ENCODE measurements around the gene GSTM4.

Gene GSTM4

DNA sequence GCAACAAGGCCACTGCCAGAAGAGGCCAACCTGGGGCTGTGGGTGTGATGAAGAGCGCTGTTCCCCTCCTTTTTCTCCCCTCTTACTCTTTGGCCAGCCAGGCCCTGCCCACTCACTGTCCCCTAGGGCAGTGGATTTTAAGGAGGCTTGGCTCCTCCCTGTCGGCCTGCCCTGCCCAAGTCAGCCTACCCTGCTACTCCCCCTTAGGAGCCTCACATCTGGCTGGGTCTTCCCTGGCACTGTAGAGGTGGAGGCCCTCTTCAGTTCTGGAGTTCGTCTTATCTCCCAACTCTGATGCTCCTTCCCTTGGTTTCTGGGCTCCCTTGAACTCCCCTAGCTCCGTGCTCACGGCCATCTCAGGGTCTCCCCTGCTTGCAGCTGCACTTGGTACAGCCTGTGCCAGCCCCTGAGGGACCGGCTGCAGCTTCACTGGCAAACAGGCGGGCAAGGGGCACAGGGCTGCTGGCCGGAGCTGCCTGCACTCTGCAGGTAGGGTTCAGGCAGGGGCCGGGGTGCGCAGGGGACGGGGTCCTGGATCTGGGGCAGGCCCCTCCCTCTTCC, 32.2 kb upstream of the GSTM4 start:
- peak overlapping the region in 15 of 21 experiments; percentile 14 to 96 (median 49) for H3K27ac ChIP-seq

DNA sequence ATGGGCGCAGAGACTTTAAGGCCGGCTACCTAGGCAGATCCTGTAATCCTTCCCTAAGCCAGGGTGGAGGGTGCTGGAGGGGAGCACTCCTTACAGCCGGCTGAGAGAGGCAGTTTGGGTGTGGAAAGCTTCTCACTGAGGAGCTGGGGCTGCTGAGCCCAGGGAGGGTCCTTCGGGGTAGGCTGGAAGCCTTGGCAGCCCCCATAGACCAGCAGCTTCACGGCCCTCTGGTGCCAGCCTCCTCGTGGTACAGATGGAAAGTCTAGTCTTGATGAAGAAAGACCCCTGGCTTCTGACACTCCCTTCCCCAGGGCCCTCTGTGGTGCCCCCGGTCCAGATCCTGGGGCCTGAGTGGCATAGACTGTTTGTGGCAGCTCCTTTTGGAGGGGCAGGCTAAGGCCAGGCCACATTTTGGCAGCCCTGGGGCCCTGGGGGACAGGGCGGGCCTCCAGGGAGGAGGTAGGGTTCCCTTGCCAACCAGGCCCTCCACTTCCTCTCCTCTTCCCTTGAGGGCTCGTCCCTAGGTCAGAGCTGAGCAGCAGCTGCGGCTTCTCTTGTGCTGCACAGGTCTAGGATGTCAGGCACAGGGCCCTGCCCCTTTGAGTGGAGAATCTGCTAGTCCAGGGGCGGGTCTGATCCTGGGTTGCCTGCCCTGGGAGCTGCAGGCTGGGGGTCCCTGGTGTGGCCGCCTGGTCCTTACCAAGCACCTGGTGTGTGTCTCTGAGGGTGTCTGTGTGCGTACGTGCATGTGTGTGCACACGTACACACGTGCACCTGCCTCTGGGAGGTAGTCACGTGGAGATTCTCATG, 31.5 kb upstream of the GSTM4 start:
- H3K4me3 ChIP-seq: no peak overlapping the region
- H3K27ac ChIP-seq: peak overlapping the region in 15 of 21 experiments; percentile 14 to 93 (median 33)

More for the DNA sequence above, 32.2 kb upstream of the GSTM4 start:
- no peak overlapping the region for H3K4me3 ChIP-seq

DNA sequence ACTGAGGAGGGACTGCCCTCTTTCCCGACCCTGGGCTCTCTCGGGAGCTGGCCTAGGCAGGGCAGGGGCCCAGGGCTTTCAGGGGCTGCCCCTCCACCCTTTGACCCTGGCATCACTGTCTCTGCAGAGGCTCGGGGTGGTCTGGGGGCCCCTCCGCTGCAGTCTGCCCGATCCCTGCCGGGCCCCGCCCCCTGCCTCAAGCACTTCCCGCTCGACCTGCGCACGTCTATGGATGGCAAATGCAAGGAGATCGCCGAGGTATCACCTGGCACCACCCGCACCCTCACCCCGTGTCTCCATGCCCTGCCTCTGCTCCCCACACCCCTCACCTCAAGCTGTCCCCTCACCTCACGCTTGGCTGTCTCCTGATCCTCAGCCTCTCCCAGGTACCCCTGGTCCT, 30.7 kb upstream of the GSTM4 start:
- Histone ChIP-seq H3K4me3 (no peak overlapping the region), H3K27ac (no peak overlapping the region)

DNA sequence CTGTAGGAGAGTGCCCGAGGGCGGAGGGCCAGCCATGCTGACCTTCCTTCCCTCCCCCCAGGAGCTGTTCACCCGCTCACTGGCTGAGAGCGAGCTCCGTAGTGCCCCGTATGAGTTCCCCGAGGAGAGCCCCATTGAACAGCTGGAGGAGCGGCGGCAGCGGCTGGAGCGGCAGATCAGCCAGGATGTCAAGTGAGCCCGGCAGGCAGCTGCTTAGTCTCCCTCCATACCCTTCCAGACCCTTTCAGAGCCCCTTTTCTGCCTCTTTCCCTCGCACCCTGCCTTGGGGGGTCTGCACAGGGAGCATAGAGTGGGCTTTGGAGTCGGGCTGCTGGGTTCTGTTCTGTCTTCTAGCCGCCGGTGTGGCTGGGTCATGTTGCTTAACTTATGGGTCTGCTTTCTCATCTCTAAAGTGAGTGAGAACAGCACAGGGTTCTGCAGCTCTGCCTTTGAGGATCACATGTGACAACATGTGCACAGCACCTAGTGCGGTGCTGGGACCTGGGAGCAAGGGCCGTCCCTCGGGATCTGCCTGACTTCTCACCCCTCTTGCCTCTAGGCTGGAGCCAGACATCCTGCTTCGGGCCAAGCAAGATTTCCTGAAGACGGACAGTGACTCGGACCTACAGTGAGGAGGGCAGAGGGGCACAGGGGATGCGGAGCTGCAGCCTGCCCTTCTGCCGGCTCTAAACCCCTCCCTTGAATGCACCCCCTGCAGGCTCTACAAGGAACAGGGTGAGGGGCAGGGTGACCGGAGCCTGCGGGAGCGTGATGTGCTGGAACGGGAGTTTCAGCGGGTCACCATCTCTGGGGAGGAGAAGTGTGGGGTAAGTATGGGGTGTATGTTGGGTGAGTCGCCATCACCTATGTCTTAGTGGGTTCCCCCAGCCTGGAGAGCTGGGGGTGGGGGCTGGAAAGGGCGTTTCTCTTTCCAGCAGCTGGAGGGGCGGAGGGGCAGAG, 30.0 kb upstream of the GSTM4 start:
- peak overlapping the region in 1 of 21 experiments; percentile 7 for H3K27ac ChIP-seq
- H3K4me3 ChIP-seq: no peak overlapping the region

DNA sequence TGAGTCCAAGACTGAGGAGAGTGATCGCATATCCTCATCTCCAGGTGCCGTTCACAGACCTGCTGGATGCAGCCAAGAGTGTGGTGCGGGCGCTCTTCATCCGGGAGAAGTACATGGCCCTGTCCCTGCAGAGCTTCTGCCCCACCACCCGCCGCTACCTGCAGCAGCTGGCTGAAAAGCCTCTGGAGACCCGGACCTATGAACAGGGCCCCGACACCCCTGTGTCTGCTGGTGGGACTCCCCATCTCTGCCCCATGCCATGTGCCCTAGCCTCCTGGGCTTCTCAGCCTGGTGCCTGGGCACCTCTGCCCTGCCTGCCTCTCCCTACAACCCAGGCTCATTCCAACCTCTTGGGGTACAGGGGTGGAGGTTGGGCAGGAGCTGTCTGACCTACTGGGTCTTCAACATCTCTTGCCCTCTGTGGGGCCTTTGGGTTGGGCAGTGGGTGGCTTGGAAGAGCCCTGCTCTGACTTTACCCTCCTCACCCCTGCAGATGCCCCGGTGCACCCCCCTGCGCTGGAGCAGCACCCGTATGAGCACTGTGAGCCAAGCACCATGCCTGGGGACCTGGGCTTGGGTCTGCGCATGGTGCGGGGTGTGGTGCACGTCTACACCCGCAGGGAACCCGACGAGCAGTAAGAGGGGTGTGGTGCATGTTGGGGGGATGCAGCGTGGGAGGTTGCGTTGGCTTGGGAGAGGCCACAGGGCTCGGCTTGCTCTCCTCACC, 29.1 kb upstream of the GSTM4 start:
- Histone ChIP-seq H3K27ac (no peak overlapping the region), H3K4me3 (no peak overlapping the region)

DNA sequence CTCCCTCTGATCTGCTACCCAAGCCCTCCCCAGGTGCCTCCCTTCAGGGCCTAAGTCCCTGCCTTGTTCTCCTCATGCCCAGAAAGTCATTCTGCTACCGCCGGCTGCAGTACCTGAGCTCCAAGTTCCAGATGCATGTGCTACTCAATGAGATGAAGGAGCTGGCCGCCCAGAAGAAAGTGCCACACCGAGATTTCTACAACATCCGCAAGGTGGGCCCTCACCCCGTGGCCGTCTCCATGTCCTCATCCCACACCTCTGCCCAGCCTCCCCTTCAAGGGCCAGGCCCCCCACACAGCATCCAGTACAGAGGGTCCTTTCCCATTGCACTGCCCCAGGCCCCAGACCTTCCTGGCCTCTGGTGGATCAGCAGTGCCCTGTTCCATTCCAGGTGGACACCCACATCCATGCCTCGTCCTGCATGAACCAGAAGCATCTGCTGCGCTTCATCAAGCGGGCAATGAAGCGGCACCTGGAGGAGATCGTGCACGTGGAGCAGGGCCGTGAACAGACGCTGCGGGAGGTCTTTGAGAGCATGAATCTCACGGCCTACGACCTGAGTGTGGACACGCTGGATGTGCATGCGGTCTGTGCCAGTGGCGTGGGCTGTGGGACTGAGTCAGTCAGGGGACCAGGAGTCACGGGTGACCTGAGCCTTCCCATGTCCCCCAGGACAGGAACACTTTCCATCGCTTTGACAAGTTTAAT, 28.1 kb upstream of the GSTM4 start:
- no peak overlapping the region for H3K27ac ChIP-seq
- no peak overlapping the region for H3K4me3 ChIP-seq

DNA sequence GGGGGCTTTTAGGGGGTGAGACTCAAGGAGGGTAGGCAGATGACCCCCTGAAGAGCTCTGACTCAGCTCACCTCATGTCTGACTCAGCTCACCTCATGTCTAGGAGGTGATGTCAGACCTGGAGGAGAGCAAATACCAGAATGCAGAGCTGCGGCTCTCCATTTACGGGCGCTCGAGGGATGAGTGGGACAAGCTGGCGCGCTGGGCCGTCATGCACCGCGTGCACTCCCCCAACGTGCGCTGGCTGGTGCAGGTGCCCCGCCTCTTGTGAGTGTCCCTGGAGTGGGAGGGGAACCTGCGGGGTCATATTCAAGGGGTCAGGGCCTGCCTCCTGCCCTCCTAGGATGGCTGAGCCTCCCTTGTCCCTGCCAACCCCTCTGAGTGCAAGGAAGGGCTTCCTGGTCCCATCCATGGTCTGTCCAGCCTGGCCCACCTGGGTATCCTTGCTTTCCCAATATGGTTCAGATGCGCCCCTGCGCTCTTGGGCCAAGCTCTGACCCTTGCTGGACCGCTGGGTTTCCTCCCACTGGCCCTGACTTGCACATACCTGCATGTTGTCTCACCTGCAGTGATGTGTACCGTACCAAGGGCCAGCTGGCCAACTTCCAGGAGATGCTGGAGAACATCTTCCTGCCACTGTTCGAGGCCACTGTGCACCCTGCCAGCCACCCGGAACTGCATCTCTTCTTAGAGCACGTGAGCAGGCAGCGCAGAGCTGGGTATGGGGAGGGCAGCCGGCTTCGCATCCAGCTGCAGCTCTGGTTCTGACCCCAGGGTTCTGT, 27.2 kb upstream of the GSTM4 start:
- Histone ChIP-seq H3K4me3 (no peak overlapping the region), H3K27ac (no peak overlapping the region)

DNA sequence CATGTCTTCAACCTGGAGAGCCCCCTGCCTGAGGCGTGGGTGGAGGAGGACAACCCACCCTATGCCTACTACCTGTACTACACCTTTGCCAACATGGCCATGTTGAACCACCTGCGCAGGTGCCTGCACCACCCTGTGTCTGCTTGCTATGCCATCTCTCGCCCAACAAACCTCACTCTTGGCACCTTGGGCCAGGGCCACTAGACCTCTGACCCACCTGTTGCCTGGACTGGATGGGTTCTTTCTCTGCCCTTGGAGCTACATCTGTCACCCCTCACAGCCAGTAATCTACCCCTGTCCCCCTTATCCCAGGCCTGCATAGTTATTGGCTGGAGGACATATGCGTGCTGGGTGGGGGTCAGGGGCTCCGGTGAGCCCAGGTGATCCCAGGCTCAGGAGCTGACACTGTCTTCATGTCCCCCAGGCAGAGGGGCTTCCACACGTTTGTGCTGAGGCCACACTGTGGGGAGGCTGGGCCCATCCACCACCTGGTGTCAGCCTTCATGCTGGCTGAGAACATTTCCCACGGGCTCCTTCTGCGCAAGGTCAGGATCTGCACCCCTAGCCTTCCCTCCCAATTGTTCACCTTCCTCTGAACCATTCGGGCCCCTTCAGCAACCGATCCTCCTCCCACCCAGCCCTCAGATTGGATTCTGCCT, 26.4 kb upstream of the GSTM4 start:
- H3K4me3 ChIP-seq: no peak overlapping the region
- H3K27ac ChIP-seq: no peak overlapping the region

DNA sequence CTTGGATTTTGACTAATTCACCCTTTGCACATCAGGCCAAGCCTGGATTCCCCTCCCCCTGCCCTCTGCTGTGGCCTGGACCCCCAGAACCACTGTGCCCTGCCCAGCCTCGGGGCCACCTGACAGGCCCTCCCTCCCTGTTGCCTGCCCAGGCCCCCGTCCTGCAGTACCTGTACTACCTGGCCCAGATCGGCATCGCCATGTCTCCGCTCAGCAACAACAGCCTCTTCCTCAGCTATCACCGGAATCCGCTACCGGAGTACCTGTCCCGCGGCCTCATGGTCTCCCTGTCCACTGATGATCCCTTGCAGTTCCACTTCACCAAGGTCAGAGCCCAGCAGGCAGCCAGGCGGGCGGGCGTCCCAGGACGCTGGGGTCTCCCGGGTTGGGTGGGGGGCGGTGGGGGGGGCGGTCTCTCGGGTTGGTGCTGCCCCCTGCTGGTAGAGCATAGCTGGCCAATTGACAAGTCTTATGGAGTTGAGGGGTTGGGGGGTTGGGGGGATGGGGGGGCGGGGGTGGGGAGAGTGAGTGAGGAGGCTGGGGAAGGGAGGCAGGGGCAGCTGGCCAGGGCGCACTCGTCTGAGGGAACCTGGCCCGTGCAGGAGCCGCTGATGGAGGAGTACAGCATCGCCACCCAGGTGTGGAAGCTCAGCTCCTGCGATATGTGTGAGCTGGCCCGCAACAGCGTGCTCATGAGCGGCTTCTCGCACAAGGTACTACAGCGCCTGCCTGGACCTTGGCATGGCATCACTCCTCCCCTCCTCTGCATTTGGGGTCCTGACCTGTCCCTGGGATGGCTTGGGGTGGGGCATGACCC, 25.6 kb upstream of the GSTM4 start:
- Histone ChIP-seq H3K27ac (no peak overlapping the region), H3K4me3 (no peak overlapping the region)

DNA sequence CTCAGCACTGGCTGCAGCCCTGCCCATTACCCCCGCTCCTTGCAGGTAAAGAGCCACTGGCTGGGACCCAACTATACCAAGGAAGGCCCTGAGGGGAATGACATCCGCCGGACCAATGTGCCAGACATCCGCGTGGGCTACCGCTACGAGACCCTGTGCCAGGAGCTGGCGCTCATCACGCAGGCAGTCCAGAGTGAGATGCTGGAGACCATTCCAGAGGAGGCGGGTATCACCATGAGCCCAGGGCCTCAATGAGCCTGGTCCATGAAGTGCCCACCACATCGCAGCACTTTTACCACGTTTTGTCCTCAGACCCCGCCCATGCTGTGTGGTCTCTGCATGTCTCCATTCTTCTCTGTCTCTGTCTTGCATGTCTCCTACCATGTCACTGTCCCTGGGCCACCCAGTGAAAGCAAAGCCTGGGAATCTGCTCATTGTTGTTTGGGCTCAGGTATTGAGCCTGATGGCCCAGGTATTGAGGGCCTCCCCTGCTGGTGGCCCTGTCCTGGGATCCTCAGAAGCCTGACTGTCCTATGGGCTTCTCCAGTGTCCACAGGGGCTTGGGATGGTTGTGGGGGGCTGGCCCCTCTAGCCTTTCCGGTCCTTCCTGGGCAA, 24.9 kb upstream of the GSTM4 start:
- H3K4me3 ChIP-seq: no peak overlapping the region
- peak overlapping the region in 1 of 21 experiments; percentile 59 for H3K27ac ChIP-seq

DNA sequence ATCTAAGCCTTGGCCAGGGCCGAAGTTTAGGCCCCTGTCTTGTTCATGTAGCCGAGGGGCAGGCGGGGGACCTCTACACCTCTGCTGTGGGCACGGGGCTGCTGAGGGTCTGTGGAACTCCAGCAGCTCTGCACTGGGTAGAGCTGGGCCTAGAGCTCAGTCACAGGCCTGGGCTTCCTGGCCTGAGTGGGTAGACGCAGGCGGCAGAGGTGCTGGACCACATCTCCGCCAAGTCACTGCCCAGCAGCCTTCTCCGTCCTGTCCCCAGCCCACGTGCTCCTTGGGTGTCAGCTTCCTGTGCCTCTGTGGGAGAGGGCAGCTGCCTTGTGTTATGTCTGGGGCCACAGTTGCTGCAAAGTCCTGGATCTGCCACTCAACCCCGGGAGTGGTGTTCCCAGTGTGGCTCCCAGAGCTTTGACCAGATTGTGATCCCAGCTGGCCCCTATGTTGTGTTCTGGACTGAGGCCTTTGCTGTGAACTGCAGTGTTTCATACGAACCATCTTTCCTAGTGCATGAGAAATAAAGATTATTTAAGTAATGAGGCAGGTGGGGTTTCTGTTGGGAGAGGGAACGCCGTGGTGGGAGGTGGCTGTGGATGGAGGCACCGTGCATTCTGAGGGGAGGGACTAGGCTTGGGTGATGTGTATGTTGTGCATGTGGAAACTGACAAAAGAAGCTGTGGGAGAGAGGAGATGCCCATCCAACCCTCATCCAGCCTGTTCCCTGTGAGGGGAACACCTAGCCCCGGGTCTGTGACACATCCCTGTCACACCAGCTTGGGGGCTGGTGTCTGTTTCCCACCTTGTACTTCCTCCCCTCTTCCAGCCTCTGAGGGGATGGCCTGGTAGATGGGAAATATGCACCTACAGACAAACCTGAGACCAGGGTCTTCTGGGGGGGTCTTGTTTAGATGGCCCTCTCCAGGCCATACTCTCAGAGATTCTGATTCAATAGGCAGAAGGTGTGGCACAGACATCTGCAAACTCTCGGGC, 24.1 kb upstream of the GSTM4 start:
- H3K27ac ChIP-seq: peak overlapping the region in 2 of 21 experiments; percentile 1 to 59
- no peak overlapping the region for H3K4me3 ChIP-seq

DNA sequence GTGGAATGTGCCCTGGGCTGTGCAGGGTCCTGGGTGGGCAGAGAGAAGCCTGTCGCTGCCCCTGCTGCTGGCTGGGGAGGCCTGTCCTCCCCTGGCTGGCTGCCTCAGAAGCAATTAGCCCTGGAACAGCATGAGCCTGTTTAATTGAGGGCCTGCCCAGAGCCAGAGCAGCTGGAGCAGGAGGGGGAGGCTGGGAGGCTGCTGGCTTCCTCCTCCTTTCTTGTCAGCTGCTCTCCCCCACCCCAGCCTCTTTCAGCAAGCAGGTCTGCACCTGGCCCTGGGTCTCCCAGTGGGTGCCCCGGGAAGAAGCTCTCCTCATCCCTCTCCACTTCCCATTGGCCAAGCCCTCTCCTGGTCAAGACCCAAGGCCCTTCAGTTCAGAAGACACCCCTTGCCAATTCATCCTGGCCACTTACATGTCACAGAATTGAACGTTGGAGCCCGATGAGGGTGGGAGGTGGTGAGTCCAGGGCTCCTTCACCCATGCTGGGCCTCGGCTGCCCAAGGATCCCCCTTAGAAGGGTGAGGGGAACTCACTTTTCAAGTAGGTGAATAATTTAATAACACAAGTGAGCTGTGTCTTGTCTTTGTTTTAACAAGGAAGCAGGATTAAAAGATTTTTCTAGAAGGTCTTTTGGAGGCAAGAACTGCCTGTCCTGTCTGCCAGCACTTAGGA, 23.1 kb upstream of the GSTM4 start:
- H3K27ac ChIP-seq: peak overlapping the region in 4 of 21 experiments; percentile 13 to 69 (median 64)
- H3K4me3 ChIP-seq: no peak overlapping the region

DNA sequence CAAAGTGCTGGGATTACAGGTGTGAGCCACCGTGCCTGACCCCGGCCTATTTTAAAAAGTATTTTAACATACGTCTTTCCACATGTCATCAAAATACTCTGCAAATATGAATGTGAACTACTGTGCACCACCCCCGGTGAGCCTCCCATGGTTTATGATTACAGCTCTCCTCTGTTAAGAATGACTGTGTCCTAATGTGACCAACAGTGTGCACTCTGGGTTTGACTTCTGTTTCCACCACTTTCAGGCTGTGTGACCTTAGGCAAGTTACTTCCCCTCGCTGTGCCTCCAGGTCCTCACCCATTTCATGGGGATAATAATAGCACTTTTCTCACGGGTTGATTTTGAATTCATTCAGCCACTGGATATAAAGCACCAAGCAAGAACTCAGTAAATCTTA, 21.6 kb upstream of the GSTM4 start:
- Histone ChIP-seq H3K27ac (no peak overlapping the region), H3K4me3 (no peak overlapping the region)

DNA sequence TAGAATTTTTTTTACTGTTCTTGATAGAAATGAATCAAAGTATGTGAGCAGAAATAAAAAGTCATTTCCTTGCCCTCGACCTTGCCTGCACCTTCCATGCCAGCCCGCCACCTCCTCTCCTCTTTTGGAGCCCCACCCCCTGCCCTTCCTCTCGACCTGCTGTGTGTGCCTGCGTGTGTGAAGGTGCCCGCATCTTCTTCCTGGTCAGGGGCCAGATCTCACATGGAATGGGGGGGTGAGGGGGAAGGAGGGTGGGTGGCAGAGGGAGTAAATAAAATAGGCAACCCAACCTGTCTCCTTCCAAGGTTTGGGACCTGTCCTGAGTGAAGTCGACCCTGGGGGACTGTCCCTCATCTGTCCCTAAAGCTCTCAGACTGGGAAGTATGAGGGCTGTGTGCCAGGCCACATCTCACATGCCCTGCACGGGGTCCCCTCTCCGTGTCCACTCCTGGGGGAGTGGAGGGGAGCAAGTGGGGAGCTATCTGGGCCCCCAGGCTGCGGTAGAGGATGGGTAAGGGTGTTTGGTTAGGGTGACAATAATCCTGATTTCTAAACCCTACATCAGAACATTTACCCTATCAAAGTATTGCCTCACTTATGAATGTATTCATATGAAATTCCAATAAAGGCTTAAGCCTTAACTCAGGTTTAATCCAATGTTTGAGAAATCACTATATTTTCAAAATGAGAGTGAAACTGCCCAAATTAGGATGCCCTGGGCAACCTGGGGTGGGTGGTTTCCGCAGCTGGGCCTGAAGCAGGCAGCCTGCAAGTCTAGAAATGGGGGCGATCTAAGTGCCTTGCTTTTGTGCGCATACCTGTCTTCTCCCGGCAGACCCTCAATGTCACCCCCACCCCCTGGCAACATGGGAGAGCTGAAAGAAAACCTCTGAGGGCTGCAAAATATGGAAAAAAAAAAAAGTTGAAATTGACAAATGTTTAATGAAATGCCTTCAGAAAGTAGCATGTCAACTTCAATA, 20.8 kb upstream of the GSTM4 start:
- H3K27ac ChIP-seq: peak overlapping the region in 2 of 21 experiments; percentile 18 to 36
- H3K4me3 ChIP-seq: no peak overlapping the region
